ENCODE measurements around the gene PIP5K1B. TPM values are rescaled to one million over a fixed set of nuclear protein-coding genes. Genes with fewer than 3 reads are reported as not detected.

Gene PIP5K1B
- total and polyA plus RNA-seq, 10 of the 15 experiments (the other 5 are each of a cell fraction or from before 2014, with no cell fraction given) = 6.8 to 16.3 (median 10.6) TPM

GRCh38 chr9:68981789-68982188, 276.7 kb downstream of the PIP5K1B start (continued):
- TF ChIP-seq GABPA (IDR thresholded peaks at IDR 0.05; ENCODE audit: low read depth) (no peak), IKZF1 (conservative IDR thresholded peaks at IDR 0.05) (peak; percentile 87), RAD51 (IDR thresholded peaks at IDR 0.05) (no peak), HCFC1 (IDR thresholded peaks at IDR 0.05; ENCODE audit: low read length) (no peak), PAX5 (IDR thresholded peaks at IDR 0.05; ENCODE audit: borderline replicate concordance, low read depth, low read length) (peak; percentile 82), PRDM15 (CRISPR knock-in tag; IDR thresholded peaks at IDR 0.05) (no peak), ZZZ3 (IDR thresholded peaks at IDR 0.05; ENCODE audit: control insufficient read depth, insufficient read length, low read depth) (no peak), ZNF687 (IDR thresholded peaks at IDR 0.05) (no peak), ZNF592 (IDR thresholded peaks at IDR 0.05) (no peak), ZBTB40 (IDR thresholded peaks at IDR 0.05; ENCODE audit: borderline replicate concordance) (no peak), JUNB (IDR thresholded peaks at IDR 0.05) (no peak), ZNF622 (IDR thresholded peaks at IDR 0.05) (no peak), STAT3 (IDR thresholded peaks at IDR 0.05; ENCODE audit: low read depth, low read length) (no peak)
